A549 (cell line): ENCODE data around the gene ARL2.

ENCODE experiments used
- CBX2 ChIP-seq: fragments of 200-600 bp; sonication (generic); IDR thresholded peaks from 2 replicates; pipeline ENCODE4 v1.6.1; 2016; ENCODE audit warnings: low read depth, mild to moderate bottlenecking, borderline replicate concordance
- CTCF ChIP-seq: fragments of >200 bp; sonication (Bioruptor Twin); formaldehyde crosslinking; IDR thresholded peaks from 3 replicates; pipeline ENCODE4 v1.5.1; 2016
- EP300 ChIP-seq, 2 experiments: fragments of >200 bp; sonication (Bioruptor Twin); formaldehyde crosslinking; IDR thresholded peaks; 2 replicates in 1 of 2; 3 replicates in 1 of 2; pipeline ENCODE4 v1.6.1; 2016 to 2017
- NFE2L2 ChIP-seq: fragments of 150-350 bp; conservative IDR thresholded peaks from 2 replicates; pipeline ENCODE4 v1.6.1; 2014; ENCODE audit warnings: low read length
- POLR2AphosphoS2 ChIP-seq: conservative IDR thresholded peaks from 2 replicates; pipeline ENCODE4 v1.6.1; 2012; ENCODE audit warnings: low read length, improper control_type of control experiment, inconsistent platforms
- TF ChIP-seq, protein P1 (sequence below): fragments of 450-650 bp; IDR thresholded peaks from 2 replicates; pipeline ENCODE4 v1.6.1; 2014; ENCODE audit warnings: antibody characterized with exemption

DNA sequence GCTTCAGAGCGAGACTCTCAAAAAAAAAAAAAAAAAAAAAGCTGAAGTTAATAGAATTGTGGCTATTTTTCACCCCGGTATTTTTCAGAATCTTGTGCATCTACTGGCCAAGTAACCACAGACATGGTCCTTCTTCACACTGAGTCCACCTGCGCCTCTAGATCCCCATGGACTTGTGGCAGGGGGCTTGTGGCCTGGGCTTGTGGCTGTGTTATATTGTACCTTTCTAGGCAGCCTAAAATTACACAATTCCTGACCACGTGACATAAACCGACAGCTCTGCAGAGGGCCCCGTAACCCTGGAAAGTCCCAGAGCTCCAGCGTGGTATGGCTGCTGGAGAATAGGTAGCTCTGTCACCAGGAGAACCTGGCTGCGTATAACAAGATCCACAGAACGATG, 55.3 kb downstream of the ARL2 start:
- TF ChIP-seq POLR2AphosphoS2 (no peak), EP300 (IDR thresholded peaks at IDR 0.05) (no peak), CBX2 (no peak), NFE2L2 (no peak), CTCF (no peak)
- TF ChIP-seq, protein P1, sequence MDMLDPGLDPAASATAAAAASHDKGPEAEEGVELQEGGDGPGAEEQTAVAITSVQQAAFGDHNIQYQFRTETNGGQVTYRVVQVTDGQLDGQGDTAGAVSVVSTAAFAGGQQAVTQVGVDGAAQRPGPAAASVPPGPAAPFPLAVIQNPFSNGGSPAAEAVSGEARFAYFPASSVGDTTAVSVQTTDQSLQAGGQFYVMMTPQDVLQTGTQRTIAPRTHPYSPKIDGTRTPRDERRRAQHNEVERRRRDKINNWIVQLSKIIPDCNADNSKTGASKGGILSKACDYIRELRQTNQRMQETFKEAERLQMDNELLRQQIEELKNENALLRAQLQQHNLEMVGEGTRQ: no peak
